AG08395 (cell line): ENCODE results near the gene FITM1.
"Not testable (repeated sequence)": the region's sequence is repeated elsewhere in the genome, so short reads cannot be mapped to it uniquely, and the experiment has no call there.

ENCODE experiments used
- DNase-seq: peaks from one replicate; pipeline ENCODE4 v3.0.0; 2012; ENCODE audit warnings: mixed read lengths, low spot score

FITM1 gene

GRCh38 chr14:24098229-24098926 is 32.1 kb upstream of the FITM1 start:
- DNase-seq = no peak

GRCh38 chr14:24098927-24099813 is 31.3 kb upstream of the FITM1 start:
- no peak for DNase-seq

GRCh38 chr14:24100197-24100981 is 30.1 kb upstream of the FITM1 start:
- no peak for DNase-seq

GRCh38 chr14:24100982-24101494 is 29.4 kb upstream of the FITM1 start:
- DNase-seq = no peak

GRCh38 chr14:24102357-24103048 is 28.0 kb upstream of the FITM1 start:
- no peak for DNase-seq

GRCh38 chr14:24103451-24103850 is 27.0 kb upstream of the FITM1 start:
- no peak for DNase-seq

- not testable (repeated sequence) for DNase-seq
Measured at GRCh38 chr14:24105609-24106239, 24.7 kb upstream of the FITM1 start.

- no peak for DNase-seq
Measured at GRCh38 chr14:24106672-24107271, 23.7 kb upstream of the FITM1 start.

- DNase-seq = no peak
Measured at GRCh38 chr14:24108336-24108874, 22.1 kb upstream of the FITM1 start.

- DNase-seq = no peak
Measured at GRCh38 chr14:24110060-24110459, 20.4 kb upstream of the FITM1 start.

- no peak for DNase-seq
Measured at GRCh38 chr14:24110523-24110922, 19.9 kb upstream of the FITM1 start.

- DNase-seq = no peak
Measured at GRCh38 chr14:24113379-24113800, 17.1 kb upstream of the FITM1 start.

GRCh38 chr14:24113801-24114531 is 16.5 kb upstream of the FITM1 start:
- DNase-seq = peak; percentile 81

GRCh38 chr14:24114532-24115421 is 15.7 kb upstream of the FITM1 start, which contains the start of the genes DCAF11 and NRL:
DCAF11 (plus strand) TSS chr14:24114777; CDS start chr14:24115595, 818 bp downstream.
NRL (minus strand) TSS chr14:24114949; CDS start chr14:24082848, 32,101 bp downstream.
- peak; percentile 99 for DNase-seq

- no peak for DNase-seq
Measured at GRCh38 chr14:24115422-24116127, 14.9 kb upstream of the FITM1 start.

GRCh38 chr14:24116128-24116814 is 14.2 kb upstream of the FITM1 start:
- DNase-seq = no peak

- DNase-seq = no peak
Measured at GRCh38 chr14:24117179-24117578, 13.3 kb upstream of the FITM1 start.
